ENCODE results near the gene MPZL2. TPM values are rescaled to one million over a fixed set of nuclear protein-coding genes. Genes with fewer than 3 reads are reported as not detected.

Gene MPZL2
- total and polyA plus RNA-seq, 9 of the 15 experiments (the other 6 are each of a cell fraction or from before 2014, with no cell fraction given), result 0.09 to 0.28 (median 0.18) TPM; not detected in 2

GRCh38 chr11:118295199-118295598, 31.1 kb upstream of the MPZL2 start:
- Histone ChIP-seq H4K20me1 (replicated peaks; ENCODE audit: control insufficient read depth, insufficient read depth, low read length) (no peaks in the 10 kb centered on the region), H3K27me3 (ENCODE audit: control insufficient read depth in 2 of 2, insufficient read depth in 2 of 2, low read length in 2 of 2) (peaks cover 2 to 10% of the 10 kb centered on the region in 2 experiments; a peak in 2 of 5 replicates), H3K4me3 (no peak overlapping the region), H3K79me2 (ENCODE audit: control insufficient read depth, insufficient read depth, low read length) (no peaks in the 10 kb centered on the region), H3K4me2 (ENCODE audit: insufficient read depth, low read length) (no peak overlapping the region), H3K9ac (ENCODE audit: insufficient read depth in 1 of 2, low read depth in 2 of 2, low read length in 2 of 2) (no peak overlapping the region), H3K27ac (ENCODE audit: extremely low read depth, low read depth, low read length) (no peak overlapping the region), H2AFZ (ENCODE audit: low read depth, low read length) (no peak overlapping the region), H3K9me1 (ENCODE audit: control insufficient read depth, insufficient read depth, low read length) (no peaks in the 10 kb centered on the region), H3K36me3 (ENCODE audit: control insufficient read depth, insufficient read depth, low read length) (no peaks in the 10 kb centered on the region), H3K9me3 (replicated peaks; ENCODE audit: control insufficient read depth, insufficient read depth, low read depth, low read length) (no peaks in the 10 kb centered on the region), H3K4me1 (replicated peaks in 1 of 2; ENCODE audit: control insufficient read depth in 2 of 2, insufficient read depth in 2 of 2, low read length in 2 of 2) (no peaks in the 10 kb centered on the region; a peak in 1 of 5 replicates)
- intact Hi-C loops (cut with micrococcal nuclease) (loop anchor here (1.0 to 5.0 kb wide), 3 partner anchors 58 to 272 kb away; partner anchors contain the start of gene IFT46), in situ Hi-C loops (cut with MboI) (loop anchor here (5.0 kb wide), 1 partner anchor 98 kb away; no protein-coding TSS in a partner anchor)
- ATAC-seq (no peak), DNase-seq (ENCODE audit: extremely low read depth in 1 of 4, low spot score in 3 of 4) (no peak), FAIRE-seq (no peak)
- BruUV-seq (replicated peaks), result no TSS peak
- TF ChIP-seq BDP1 (IDR thresholded peaks at IDR 0.05; ENCODE audit: insufficient read depth, insufficient read length), result no peak
- no peak for TF ChIP-seq STAT6 (CRISPR knock-in tag; IDR thresholded peaks at IDR 0.05)
- TF ChIP-seq SAP30 (IDR thresholded peaks at IDR 0.05; ENCODE audit: borderline replicate concordance, insufficient read depth, low read depth, low read length, poor library complexity, severe bottlenecking), result no peak
- no peak for TF ChIP-seq MYBL2 (IDR thresholded peaks at IDR 0.05; ENCODE audit: low read depth)
- TF ChIP-seq MYBL2 (CRISPR knock-in tag; IDR thresholded peaks at IDR 0.05; ENCODE audit: borderline replicate concordance), result no peak
- no peak for TF ChIP-seq ATF1 (CRISPR knock-in tag; IDR thresholded peaks at IDR 0.05)
- TF ChIP-seq ATF1 (tag; IDR thresholded peaks at IDR 0.05), result no peak
- ChIA-PET POLR2A (no interaction called here), CTCF (ENCODE audit: low intra/inter-chr PET ratio) (interaction anchor here (1.7 to 2.2 kb wide), 2 partner anchors 58 to 193 kb away, joined by 4 to 17 read pairs; no protein-coding TSS in a partner anchor)
- 47% methylated on average over 5 of the region's 5 CpGs for WGBS (ENCODE audit: insufficient coverage, low coverage, missing lambda C conversion rate)

All from K562 (cell line).